ENCODE results near the gene FCAMR. TPM values are rescaled to one million over a fixed set of nuclear protein-coding genes. Genes with fewer than 3 reads are reported as not detected.

Gene FCAMR
- not detected for polyA plus RNA-seq (2013, experiment 1 of 2)
- polyA plus RNA-seq (2013, experiment 2 of 2) = not detected

GRCh38 chr1:206970446-206970845 is at the start of gene FCAMR:
Gene FCAMR (minus strand): TSS chr1:206970460. CDS start chr1:206970125, 335 bp downstream.
- no peak within 1 kb of the TSS for H3K4me3 ChIP-seq (ENCODE audit: low read length)
- H4K5ac ChIP-seq (ENCODE audit: low read length) = no peak within 1 kb of the TSS
- no peaks in the 10 kb centered on the region for H3K36me3 ChIP-seq (ENCODE audit: control insufficient read depth, insufficient read depth, low read length)
- DNase-seq = no peak
- no peaks in the 10 kb centered on the region for H3K79me1 ChIP-seq (ENCODE audit: low read length)
- no peak within 1 kb of the TSS for H2BK5ac ChIP-seq (ENCODE audit: low read length)
- no peak within 1 kb of the TSS for H3K23ac ChIP-seq (ENCODE audit: low read length)
- no peak within 1 kb of the TSS for H2AK5ac ChIP-seq (ENCODE audit: low read length)
- H3K18ac ChIP-seq (ENCODE audit: low read length) = no peak within 1 kb of the TSS
- no peak within 1 kb of the TSS for H3K4me2 ChIP-seq (ENCODE audit: low read length)
- H3K4me1 ChIP-seq (ENCODE audit: control insufficient read depth, low read depth, low read length) = no peaks in the 10 kb centered on the region
- H2BK15ac ChIP-seq (replicated peaks; ENCODE audit: low read depth) = no peak within 1 kb of the TSS
- H2BK120ac ChIP-seq (ENCODE audit: low read depth, low read length) = no peak within 1 kb of the TSS
- H3K79me2 ChIP-seq (ENCODE audit: control insufficient read depth, insufficient read depth, low read length) = no peaks in the 10 kb centered on the region
- no peak within 1 kb of the TSS for H3K27ac ChIP-seq (ENCODE audit: low read depth, low read length)
- H3K4ac ChIP-seq (ENCODE audit: low read depth, low read length) = no peak within 1 kb of the TSS
- no peak within 1 kb of the TSS for H4K8ac ChIP-seq (ENCODE audit: low read depth, low read length)
- H3K56ac ChIP-seq (ENCODE audit: low read length) = no peak within 1 kb of the TSS
- WGBS (ENCODE audit: extremely low coverage, insufficient coverage, low lambda C conversion rate) = no CpG with 5 or more reads among the region's 2 CpGs
- H3K27me3 ChIP-seq (ENCODE audit: insufficient read depth, low read length, poor library complexity) = no peaks in the 10 kb centered on the region
- H3K9ac ChIP-seq (ENCODE audit: low read length) = no peak within 1 kb of the TSS

- H3K36me3 ChIP-seq (ENCODE audit: control insufficient read depth, insufficient read depth, low read length) = no peaks in the 10 kb centered on the region
Observed at GRCh38 chr1:207019661-207020060, 49.4 kb upstream of the FCAMR start.

GRCh38 chr1:207019161-207019560 is 48.9 kb upstream of the FCAMR start:
- Histone ChIP-seq H4K8ac (ENCODE audit: low read depth, low read length) (no peak overlapping the region), H3K4me3 (ENCODE audit: low read length) (no peak overlapping the region), H3K9ac (ENCODE audit: low read length) (no peak overlapping the region), H3K36me3 (ENCODE audit: control insufficient read depth, insufficient read depth, low read length) (no peaks in the 10 kb centered on the region), H2BK120ac (ENCODE audit: low read depth, low read length) (no peak overlapping the region), H3K23ac (ENCODE audit: low read length) (no peak overlapping the region), H3K56ac (ENCODE audit: low read length) (no peak overlapping the region), H4K5ac (ENCODE audit: low read length) (no peak overlapping the region), H3K27ac (ENCODE audit: low read depth, low read length) (no peak overlapping the region), H3K18ac (ENCODE audit: low read length) (no peak overlapping the region), H3K4me2 (ENCODE audit: low read length) (no peak overlapping the region), H3K27me3 (ENCODE audit: insufficient read depth, low read length, poor library complexity) (no peaks in the 10 kb centered on the region), H3K4ac (ENCODE audit: low read depth, low read length) (no peak overlapping the region), H3K79me1 (ENCODE audit: low read length) (no peaks in the 10 kb centered on the region), H2BK15ac (replicated peaks; ENCODE audit: low read depth) (no peak overlapping the region), H3K4me1 (ENCODE audit: control insufficient read depth, low read depth, low read length) (peaks cover under 1% of the 10 kb centered on the region), H2AK5ac (ENCODE audit: low read length) (no peak overlapping the region), H2BK5ac (ENCODE audit: low read length) (no peak overlapping the region), H3K79me2 (ENCODE audit: control insufficient read depth, insufficient read depth, low read length) (no peaks in the 10 kb centered on the region)
- WGBS (ENCODE audit: extremely low coverage, insufficient coverage, low lambda C conversion rate) = no CpG with 5 or more reads among the region's 2 CpGs
- DNase-seq = no peak

More at GRCh38 chr1:207019661-207020060, 49.4 kb upstream of the FCAMR start:
- H3K18ac ChIP-seq (ENCODE audit: low read length) = no peak overlapping the region
- H2BK120ac ChIP-seq (ENCODE audit: low read depth, low read length) = no peak overlapping the region
- no CpG with 5 or more reads among the region's 2 CpGs for WGBS (ENCODE audit: extremely low coverage, insufficient coverage, low lambda C conversion rate)
- no peak overlapping the region for H3K56ac ChIP-seq (ENCODE audit: low read length)
- no peaks in the 10 kb centered on the region for H3K79me1 ChIP-seq (ENCODE audit: low read length)
- H3K23ac ChIP-seq (ENCODE audit: low read length) = no peak overlapping the region
- no peak overlapping the region for H2BK15ac ChIP-seq (replicated peaks; ENCODE audit: low read depth)
- no peak for DNase-seq
- H3K79me2 ChIP-seq (ENCODE audit: control insufficient read depth, insufficient read depth, low read length) = no peaks in the 10 kb centered on the region
- no peak overlapping the region for H2BK5ac ChIP-seq (ENCODE audit: low read length)
- H3K4me1 ChIP-seq (ENCODE audit: control insufficient read depth, low read depth, low read length) = peaks cover 4% of the 10 kb centered on the region
- H3K27ac ChIP-seq (ENCODE audit: low read depth, low read length) = no peak overlapping the region
- H4K5ac ChIP-seq (ENCODE audit: low read length) = no peak overlapping the region
- no peak overlapping the region for H3K4ac ChIP-seq (ENCODE audit: low read depth, low read length)
- H3K4me2 ChIP-seq (ENCODE audit: low read length) = no peak overlapping the region
- no peak overlapping the region for H3K4me3 ChIP-seq (ENCODE audit: low read length)
- H3K27me3 ChIP-seq (ENCODE audit: insufficient read depth, low read length, poor library complexity) = no peaks in the 10 kb centered on the region
- no peak overlapping the region for H2AK5ac ChIP-seq (ENCODE audit: low read length)
- H3K9ac ChIP-seq (ENCODE audit: low read length) = no peak overlapping the region
- H4K8ac ChIP-seq (ENCODE audit: low read depth, low read length) = no peak overlapping the region

- Histone ChIP-seq H3K23ac (ENCODE audit: low read length) (no peak overlapping the region), H2BK120ac (ENCODE audit: low read depth, low read length) (no peak overlapping the region), H4K5ac (ENCODE audit: low read length) (no peak overlapping the region), H3K27me3 (ENCODE audit: insufficient read depth, low read length, poor library complexity) (no peaks in the 10 kb centered on the region), H3K79me2 (ENCODE audit: control insufficient read depth, insufficient read depth, low read length) (no peaks in the 10 kb centered on the region), H3K9ac (ENCODE audit: low read length) (no peak overlapping the region), H3K4me1 (ENCODE audit: control insufficient read depth, low read depth, low read length) (no peaks in the 10 kb centered on the region), H3K36me3 (ENCODE audit: control insufficient read depth, insufficient read depth, low read length) (no peaks in the 10 kb centered on the region), H3K4me2 (ENCODE audit: low read length) (no peak overlapping the region), H3K56ac (ENCODE audit: low read length) (no peak overlapping the region), H2AK5ac (ENCODE audit: low read length) (no peak overlapping the region), H2BK15ac (replicated peaks; ENCODE audit: low read depth) (no peak overlapping the region), H3K27ac (ENCODE audit: low read depth, low read length) (no peak overlapping the region), H4K8ac (ENCODE audit: low read depth, low read length) (no peak overlapping the region), H3K4me3 (ENCODE audit: low read length) (no peak overlapping the region), H3K4ac (ENCODE audit: low read depth, low read length) (no peak overlapping the region), H2BK5ac (ENCODE audit: low read length) (no peak overlapping the region), H3K18ac (ENCODE audit: low read length) (no peak overlapping the region), H3K79me1 (ENCODE audit: low read length) (no peaks in the 10 kb centered on the region)
- WGBS (ENCODE audit: extremely low coverage, insufficient coverage, low lambda C conversion rate) = no CpG with 5 or more reads among the region's 4 CpGs
- no peak for DNase-seq
Observed at GRCh38 chr1:207018707-207019106, 48.4 kb upstream of the FCAMR start.

- H2BK15ac ChIP-seq (replicated peaks; ENCODE audit: low read depth) = no peak overlapping the region
- H3K79me1 ChIP-seq (ENCODE audit: low read length) = no peaks in the 10 kb centered on the region
- no peak overlapping the region for H4K8ac ChIP-seq (ENCODE audit: low read depth, low read length)
- H3K4ac ChIP-seq (ENCODE audit: low read depth, low read length) = no peak overlapping the region
- no peak overlapping the region for H4K5ac ChIP-seq (ENCODE audit: low read length)
- no peak overlapping the region for H3K9ac ChIP-seq (ENCODE audit: low read length)
- no peaks in the 10 kb centered on the region for H3K27me3 ChIP-seq (ENCODE audit: insufficient read depth, low read length, poor library complexity)
- no peaks in the 10 kb centered on the region for H3K36me3 ChIP-seq (ENCODE audit: control insufficient read depth, insufficient read depth, low read length)
- no peak overlapping the region for H2BK5ac ChIP-seq (ENCODE audit: low read length)
- H3K18ac ChIP-seq (ENCODE audit: low read length) = no peak overlapping the region
- H3K4me3 ChIP-seq (ENCODE audit: low read length) = no peak overlapping the region
- WGBS (ENCODE audit: extremely low coverage, insufficient coverage, low lambda C conversion rate) = no CpG with 5 or more reads among the region's 7 CpGs
- no peak overlapping the region for H3K27ac ChIP-seq (ENCODE audit: low read depth, low read length)
- no peak overlapping the region for H3K23ac ChIP-seq (ENCODE audit: low read length)
- H3K79me2 ChIP-seq (ENCODE audit: control insufficient read depth, insufficient read depth, low read length) = no peaks in the 10 kb centered on the region
- DNase-seq = no peak
- H2AK5ac ChIP-seq (ENCODE audit: low read length) = no peak overlapping the region
- H3K4me2 ChIP-seq (ENCODE audit: low read length) = no peak overlapping the region
- H3K4me1 ChIP-seq (ENCODE audit: control insufficient read depth, low read depth, low read length) = no peaks in the 10 kb centered on the region
- no peak overlapping the region for H3K56ac ChIP-seq (ENCODE audit: low read length)
- no peak overlapping the region for H2BK120ac ChIP-seq (ENCODE audit: low read depth, low read length)
Observed at GRCh38 chr1:207017615-207018559, 47.6 kb upstream of the FCAMR start.

All from mesendoderm (in vitro differentiated cells).